ENCODE results near the gene ENPEP. TPM values are rescaled to one million over a fixed set of nuclear protein-coding genes. Genes with fewer than 3 reads are reported as not detected.
A peak's percentile ranks its signal among the peaks of the same experiment; 100 is the strongest.

ENPEP gene
- polyA plus RNA-seq, 1 donor (not counting 4 experiments of a cell fraction or from before 2014, with no cell fraction given), result not detected

GRCh38 chr4:110505440-110505839 lies 29.5 kb downstream of the ENPEP start:
- H3K27ac ChIP-seq (ENCODE audit: control insufficient read depth, insufficient read depth, low read length), result no peak overlapping the region
- no peaks in the 10 kb centered on the region for H3K9me3 ChIP-seq (ENCODE audit: control insufficient read depth, low read depth, low read length)
- H3K9ac ChIP-seq (ENCODE audit: control insufficient read depth, extremely low read depth, insufficient read depth, low read length), result no peak overlapping the region
- dilution Hi-C loops (cut with MboI; ENCODE audit: extremely low pct_ligation_motif_present, low sequenced_read_pairs), result loop anchor here (25.0 kb wide), 1 partner anchor 468 kb away; no protein-coding TSS in a partner anchor
- TF ChIP-seq EZH2 (IDR thresholded peaks at IDR 0.05; ENCODE audit: low read length), result no peak
- no peak for TF ChIP-seq CTCF (optimal IDR thresholded peaks at IDR 0.05 in 1 of 3, IDR thresholded peaks at IDR 0.05 in 1 of 3, conservative IDR thresholded peaks at IDR 0.05 in 1 of 3; ENCODE audit: extremely low read depth in 1 of 3, insufficient read depth in 2 of 3, low read length in 3 of 3)
- no peak for DNase-seq (ENCODE audit: low read depth, low spot score)
- H3K36me3 ChIP-seq (ENCODE audit: control insufficient read depth in 2 of 2, extremely low read depth in 1 of 2, insufficient read depth in 2 of 2, low read length in 2 of 2), result no peaks in the 10 kb centered on the region
- H3K27me3 ChIP-seq (ENCODE audit: control insufficient read depth, extremely low read depth, insufficient read depth, low read length), result peaks cover 4% of the 10 kb centered on the region
- H3K79me2 ChIP-seq (ENCODE audit: control insufficient read depth, insufficient read depth, low read length), result no peaks in the 10 kb centered on the region
- no peaks in the 10 kb centered on the region for H3K9me1 ChIP-seq (ENCODE audit: control insufficient read depth, extremely low read depth, insufficient read depth, low read length)
- no peak overlapping the region for H3K4me2 ChIP-seq (ENCODE audit: control insufficient read depth, extremely low read depth, insufficient read depth, low read depth, low read length)
- H2AFZ ChIP-seq (ENCODE audit: control insufficient read depth, low read length), result no peak overlapping the region
- no peaks in the 10 kb centered on the region for H3K4me1 ChIP-seq (ENCODE audit: control insufficient read depth, extremely low read depth, insufficient read depth, low read length)
- H4K20me1 ChIP-seq (ENCODE audit: control insufficient read depth, extremely low read depth, insufficient read depth, low read length), result no peaks in the 10 kb centered on the region
- no peak for FAIRE-seq
- no peak overlapping the region for H3K4me3 ChIP-seq (ENCODE audit: control insufficient read depth in 2 of 3, extremely low read depth in 1 of 3, insufficient read depth in 2 of 3, low read depth in 1 of 3, low read length in 3 of 3)

DNA sequence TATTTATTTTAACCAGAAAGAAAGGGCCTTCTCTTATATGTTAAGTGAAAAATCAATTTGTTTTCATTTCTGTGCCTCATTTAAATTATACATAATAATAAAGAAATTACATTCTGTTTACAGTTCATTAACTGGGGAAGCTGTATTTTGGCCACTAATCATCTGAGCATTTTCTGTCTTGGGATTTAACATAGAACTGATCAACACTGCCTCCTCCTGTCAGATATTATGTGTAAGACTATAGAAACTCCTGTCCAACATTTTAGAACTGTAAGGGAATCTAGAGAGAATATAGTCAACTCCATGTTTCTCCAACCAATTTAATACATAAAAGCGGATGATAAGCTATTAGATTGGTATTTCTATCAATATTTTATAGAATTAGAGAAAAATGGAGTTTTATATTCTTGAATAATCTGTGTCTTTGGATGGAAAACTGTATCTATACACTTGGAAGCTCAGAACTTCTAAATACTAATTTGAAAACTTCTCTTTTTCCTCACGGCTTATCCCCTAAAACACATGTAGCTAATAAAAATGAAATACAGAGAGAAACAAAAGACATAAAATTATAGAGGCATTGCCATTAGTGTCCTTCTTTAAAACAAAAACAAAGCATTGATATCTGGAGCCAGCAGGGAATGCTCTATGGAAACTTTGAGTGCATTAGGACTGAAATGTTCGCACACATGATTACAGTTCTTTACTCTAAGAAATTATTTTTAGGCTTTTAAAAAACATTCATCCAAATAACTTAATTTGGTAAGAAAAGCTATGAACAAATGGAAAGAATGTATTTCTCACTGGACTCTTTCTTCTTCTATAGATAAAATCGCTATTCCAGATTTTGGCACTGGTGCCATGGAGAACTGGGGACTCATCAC lies 33.1 kb downstream of the ENPEP start:
- Histone ChIP-seq H3K79me2 (ENCODE audit: control insufficient read depth, insufficient read depth, low read length) (no peaks in the 10 kb centered on the region), H3K27ac (ENCODE audit: control insufficient read depth, insufficient read depth, low read length) (no peak overlapping the region), H3K9ac (ENCODE audit: control insufficient read depth, extremely low read depth, insufficient read depth, low read length) (no peak overlapping the region), H3K27me3 (ENCODE audit: control insufficient read depth, extremely low read depth, insufficient read depth, low read length) (no peaks in the 10 kb centered on the region), H4K20me1 (ENCODE audit: control insufficient read depth, extremely low read depth, insufficient read depth, low read length) (no peaks in the 10 kb centered on the region), H2AFZ (ENCODE audit: control insufficient read depth, low read length) (no peak overlapping the region), H3K4me3 (ENCODE audit: control insufficient read depth in 2 of 3, extremely low read depth in 1 of 3, insufficient read depth in 2 of 3, low read depth in 1 of 3, low read length in 3 of 3) (no peak overlapping the region), H3K4me2 (ENCODE audit: control insufficient read depth, extremely low read depth, insufficient read depth, low read depth, low read length) (no peak overlapping the region), H3K9me1 (ENCODE audit: control insufficient read depth, extremely low read depth, insufficient read depth, low read length) (no peaks in the 10 kb centered on the region), H3K9me3 (ENCODE audit: control insufficient read depth, low read depth, low read length) (no peaks in the 10 kb centered on the region), H3K36me3 (ENCODE audit: control insufficient read depth in 2 of 2, extremely low read depth in 1 of 2, insufficient read depth in 2 of 2, low read length in 2 of 2) (no peaks in the 10 kb centered on the region), H3K4me1 (ENCODE audit: control insufficient read depth, extremely low read depth, insufficient read depth, low read length) (no peaks in the 10 kb centered on the region)
- dilution Hi-C loops (cut with MboI; ENCODE audit: extremely low pct_ligation_motif_present, low sequenced_read_pairs), result loop anchor here (25.0 kb wide), 1 partner anchor 472 kb away; no protein-coding TSS in a partner anchor
- TF ChIP-seq CTCF (optimal IDR thresholded peaks at IDR 0.05 in 1 of 3, IDR thresholded peaks at IDR 0.05 in 1 of 3, conservative IDR thresholded peaks at IDR 0.05 in 1 of 3; ENCODE audit: extremely low read depth in 1 of 3, insufficient read depth in 2 of 3, low read length in 3 of 3) (peak in 1 of 3 experiments; percentile 25), EZH2 (IDR thresholded peaks at IDR 0.05; ENCODE audit: low read length) (no peak)
- FAIRE-seq, result no peak
- DNase-seq (ENCODE audit: low read depth, low spot score), result no peak
